Measurements from ENCODE around the gene RBM42. TPM values are rescaled to one million over a fixed set of nuclear protein-coding genes. Genes with fewer than 3 reads are reported as not detected.
A peak's percentile ranks its signal among the peaks of the same experiment; 100 is the strongest.

RBM42 gene
- total and polyA plus RNA-seq, 9 of the 15 experiments (the other 6 are each of a cell fraction or from before 2014, with no cell fraction given): 5.7 to 149 (median 32.4) TPM

- no peak for TF ChIP-seq C11orf30 (IDR thresholded peaks at IDR 0.05; ENCODE audit: low read depth)
- no peak for TF ChIP-seq ARNT (IDR thresholded peaks at IDR 0.05)
- peak; percentile 98 for TF ChIP-seq ZBTB7A (IDR thresholded peaks at IDR 0.05; ENCODE audit: borderline replicate concordance, control insufficient read depth, low read depth, low read length)
- TF ChIP-seq ZNF79 (CRISPR knock-in tag; IDR thresholded peaks at IDR 0.05; ENCODE audit: low read depth): no peak
- 0 out of 2 replicates have a peak, but pooled peaks have one; percentile 46 for TF ChIP-seq BRD4 (IDR thresholded peaks at IDR 0.05)
- no peak for TF ChIP-seq LCOR (CRISPR knock-in tag; IDR thresholded peaks at IDR 0.05)
- TF ChIP-seq FOXK2 (conservative IDR thresholded peaks at IDR 0.05 in 1 of 2, IDR thresholded peaks at IDR 0.05 in 1 of 2; ENCODE audit: low read depth in 2 of 2): no peak
- TF ChIP-seq, protein P1, sequence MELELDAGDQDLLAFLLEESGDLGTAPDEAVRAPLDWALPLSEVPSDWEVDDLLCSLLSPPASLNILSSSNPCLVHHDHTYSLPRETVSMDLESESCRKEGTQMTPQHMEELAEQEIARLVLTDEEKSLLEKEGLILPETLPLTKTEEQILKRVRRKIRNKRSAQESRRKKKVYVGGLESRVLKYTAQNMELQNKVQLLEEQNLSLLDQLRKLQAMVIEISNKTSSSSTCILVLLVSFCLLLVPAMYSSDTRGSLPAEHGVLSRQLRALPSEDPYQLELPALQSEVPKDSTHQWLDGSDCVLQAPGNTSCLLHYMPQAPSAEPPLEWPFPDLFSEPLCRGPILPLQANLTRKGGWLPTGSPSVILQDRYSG (tag; conservative IDR thresholded peaks at IDR 0.05; ENCODE audit: low read depth): no peak
- TF ChIP-seq ZNF695 (CRISPR knock-in tag; IDR thresholded peaks at IDR 0.05): no peak
- TF ChIP-seq ZNF311 (CRISPR knock-in tag; IDR thresholded peaks at IDR 0.05): no peak
- TF ChIP-seq ZMIZ1 (IDR thresholded peaks at IDR 0.05; ENCODE audit: low read depth in 2 of 2, low read length in 2 of 2): no peak
- TF ChIP-seq ZNF347 (CRISPR knock-in tag; IDR thresholded peaks at IDR 0.05; ENCODE audit: low read depth): no peak
- TF ChIP-seq CHD1 (IDR thresholded peaks at IDR 0.05; ENCODE audit: low read length): no peak
- TF ChIP-seq CSDE1 (IDR thresholded peaks at IDR 0.05): no peak
- TF ChIP-seq RUNX1 (IDR thresholded peaks at IDR 0.05; ENCODE audit: low read depth): no peak
- no peak for TF ChIP-seq GATAD2B (IDR thresholded peaks at IDR 0.05; ENCODE audit: borderline replicate concordance)
- no peak for TF ChIP-seq POLR2AphosphoS5 (IDR thresholded peaks at IDR 0.05; ENCODE audit: control insufficient read depth, insufficient read depth, low read depth, low read length)
- no peak for TF ChIP-seq MAFF (IDR thresholded peaks at IDR 0.05; ENCODE audit: low read length)
- no peak for TF ChIP-seq ZBTB33 (CRISPR knock-in tag; IDR thresholded peaks at IDR 0.05)
These were observed 12.8 kb downstream of the RBM42 start, which contains the start of gene ETV2 (continued) for GRCh38 chr19:35641515-35642151.

Data from K562 (cell line).